Activated CD4-positive, alpha-beta T cell treated with anti-CD3 and anti-CD28 coated beads, Interleukin-2, Interleukin-6, amounts not matched to agents 100 ng/mL and 50 ng/mL, durations not matched to agents 16 hours and 8 hours (primary cell): ENCODE measurements around the gene MUC3A.
"Not testable (repeated sequence)": the region's sequence is repeated elsewhere in the genome, so short reads cannot be mapped to it uniquely, and the experiment has no call there.

ENCODE experiments used
- DNase-seq: peaks from one replicate; pipeline ENCODE4 v3.0.0-alpha.2; 2020

Gene MUC3A, protein sequence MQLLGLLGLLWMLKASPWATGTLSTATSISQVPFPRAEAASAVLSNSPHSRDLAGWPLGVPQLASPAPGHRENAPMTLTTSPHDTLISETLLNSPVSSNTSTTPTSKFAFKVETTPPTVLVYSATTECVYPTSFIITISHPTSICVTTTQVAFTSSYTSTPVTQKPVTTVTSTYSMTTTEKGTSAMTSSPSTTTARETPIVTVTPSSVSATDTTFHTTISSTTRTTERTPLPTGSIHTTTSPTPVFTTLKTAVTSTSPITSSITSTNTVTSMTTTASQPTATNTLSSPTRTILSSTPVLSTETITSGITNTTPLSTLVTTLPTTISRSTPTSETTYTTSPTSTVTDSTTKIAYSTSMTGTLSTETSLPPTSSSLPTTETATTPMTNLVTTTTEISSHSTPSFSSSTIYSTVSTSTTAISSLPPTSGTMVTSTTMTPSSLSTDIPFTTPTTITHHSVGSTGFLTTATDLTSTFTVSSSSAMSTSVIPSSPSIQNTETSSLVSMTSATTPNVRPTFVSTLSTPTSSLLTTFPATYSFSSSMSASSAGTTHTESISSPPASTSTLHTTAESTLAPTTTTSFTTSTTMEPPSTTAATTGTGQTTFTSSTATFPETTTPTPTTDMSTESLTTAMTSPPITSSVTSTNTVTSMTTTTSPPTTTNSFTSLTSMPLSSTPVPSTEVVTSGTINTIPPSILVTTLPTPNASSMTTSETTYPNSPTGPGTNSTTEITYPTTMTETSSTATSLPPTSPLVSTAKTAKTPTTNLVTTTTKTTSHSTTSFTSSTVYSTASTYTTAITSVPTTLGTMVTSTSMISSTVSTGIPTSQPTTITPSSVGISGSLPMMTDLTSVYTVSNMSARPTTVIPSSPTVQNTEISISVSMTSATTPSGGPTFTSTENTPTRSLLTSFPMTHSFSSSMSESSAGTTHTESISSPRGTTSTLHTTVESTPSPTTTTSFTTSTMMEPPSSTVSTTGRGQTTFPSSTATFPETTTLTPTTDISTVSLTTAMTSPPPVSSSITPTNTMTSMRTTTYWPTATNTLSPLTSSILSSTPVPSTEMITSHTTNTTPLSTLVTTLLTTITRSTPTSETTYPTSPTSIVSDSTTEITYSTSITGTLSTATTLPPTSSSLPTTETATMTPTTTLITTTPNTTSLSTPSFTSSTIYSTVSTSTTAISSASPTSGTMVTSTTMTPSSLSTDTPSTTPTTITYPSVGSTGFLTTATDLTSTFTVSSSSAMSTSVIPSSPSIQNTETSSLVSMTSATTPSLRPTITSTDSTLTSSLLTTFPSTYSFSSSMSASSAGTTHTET (N-terminal part only)

DNA sequence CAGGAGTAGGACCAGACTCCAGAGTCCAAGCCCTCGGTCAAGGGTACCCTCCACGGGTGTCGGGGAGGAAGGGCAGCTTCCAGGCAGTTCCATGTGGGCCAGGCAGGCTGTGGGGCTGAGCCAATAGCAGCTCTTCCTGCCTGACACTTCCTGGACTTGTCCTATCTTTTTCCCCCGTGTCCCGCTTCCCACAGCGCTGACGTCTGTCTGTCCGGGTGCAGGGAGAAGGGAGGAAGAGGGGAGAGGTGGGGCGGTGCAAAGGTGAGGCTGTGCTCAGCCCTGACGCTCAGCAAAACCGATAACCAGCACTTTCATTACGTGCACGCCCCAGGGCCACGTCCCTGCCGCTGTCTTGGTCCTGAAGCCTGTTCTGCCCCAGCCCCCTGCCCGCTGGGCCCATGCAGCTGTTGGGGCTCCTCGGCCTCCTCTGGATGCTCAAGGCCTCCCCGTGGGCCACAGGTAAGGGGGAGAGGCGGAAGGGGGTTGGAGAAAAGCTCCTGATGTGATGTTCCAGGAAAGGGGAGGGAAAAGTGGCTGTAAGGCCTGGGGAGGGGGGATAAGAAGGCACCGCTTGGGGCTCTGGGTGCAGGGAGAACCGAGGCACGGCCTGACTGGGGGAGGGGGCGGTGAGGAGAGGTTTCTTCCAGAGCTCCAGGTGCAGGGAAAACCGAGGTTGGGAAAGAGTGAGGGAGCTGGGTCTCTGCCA lies at the start of gene MUC3A:
Gene MUC3A, plus strand, starts transcription at position 308 of the 706 bp plus-strand sequence. Its CDS starts 91 bp downstream, at position 399.
- DNase-seq, result no peak

DNA sequence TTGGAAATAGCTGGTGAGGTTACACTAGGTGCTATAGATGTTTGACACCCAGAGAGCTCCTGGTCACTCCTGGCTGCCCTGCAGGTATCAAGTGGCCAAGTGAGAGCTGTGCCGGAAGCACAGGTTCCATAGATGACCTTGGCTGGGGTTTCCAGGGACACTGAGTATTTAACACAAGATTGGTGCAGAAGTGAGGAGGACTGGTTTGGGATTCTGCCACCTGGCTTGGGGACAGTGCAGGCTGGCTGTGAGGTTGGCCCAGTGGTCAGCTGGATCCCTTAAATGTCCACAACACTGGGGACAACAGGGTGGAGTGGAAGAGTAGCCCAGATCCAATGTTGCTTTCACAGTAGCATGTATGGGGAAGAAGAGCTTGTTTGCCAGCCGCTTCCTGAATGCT lies 48.4 kb upstream of the MUC3A start:
- DNase-seq, result no peak

DNA sequence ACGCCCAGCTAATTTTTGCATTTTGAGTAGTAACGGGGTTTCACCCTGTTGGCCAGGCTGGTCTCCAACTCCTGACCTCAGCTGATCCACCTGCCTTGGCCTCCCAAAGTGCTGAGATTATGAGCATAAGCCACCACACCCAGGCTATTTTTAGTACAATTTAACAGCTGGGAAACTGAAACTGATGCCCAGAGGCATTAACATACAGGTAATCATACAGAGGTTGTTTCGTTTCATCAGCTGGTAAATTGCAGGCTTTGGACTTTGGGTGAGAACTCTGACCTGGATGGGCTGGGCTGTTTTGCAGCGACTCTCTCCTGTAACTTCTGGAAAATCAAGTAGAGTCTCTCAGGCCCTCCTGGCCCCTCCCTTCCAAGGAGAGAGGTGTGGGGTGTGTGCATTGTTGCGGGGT lies 47.4 kb upstream of the MUC3A start:
- DNase-seq, result no peak

DNA sequence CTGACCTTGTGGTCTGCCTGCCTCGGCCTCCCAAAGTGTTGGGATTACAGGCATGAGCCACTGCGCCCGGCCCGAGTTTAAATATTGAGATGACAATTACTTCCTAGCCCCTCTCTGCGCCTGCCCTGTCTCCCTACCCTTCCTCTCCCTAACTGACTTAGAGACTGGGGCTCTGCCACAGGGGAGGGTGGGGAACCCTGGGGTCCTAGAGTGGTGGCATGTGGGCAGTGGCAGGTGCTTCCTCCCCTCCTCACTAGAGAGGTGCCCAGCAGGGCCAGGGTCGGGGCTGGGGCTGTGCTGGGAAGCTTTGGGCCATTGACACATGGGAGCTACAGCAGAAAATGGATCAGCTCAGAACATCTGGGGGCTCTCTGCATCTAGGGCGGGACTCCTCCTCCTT lies 46.7 kb upstream of the MUC3A start:
- no peak for DNase-seq

DNA sequence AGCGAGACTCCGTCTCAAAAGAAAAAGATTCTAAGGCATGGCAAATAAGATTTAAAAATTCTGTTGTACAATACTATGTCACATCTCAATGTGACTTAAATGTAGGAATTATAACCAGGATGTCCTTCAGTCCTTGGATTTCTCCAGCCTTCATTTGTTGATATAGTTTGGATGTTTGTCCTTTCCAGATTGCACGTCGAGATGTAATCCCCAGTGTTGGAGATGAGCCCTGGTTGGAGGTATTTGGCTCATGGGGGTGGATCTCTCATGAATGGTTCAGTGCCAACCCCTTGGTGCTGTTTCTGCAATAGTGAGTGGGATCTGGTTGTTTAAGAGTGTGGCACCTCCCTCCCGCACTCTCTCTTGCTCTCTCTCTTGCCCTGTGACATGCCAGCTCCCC lies 40.8 kb upstream of the MUC3A start:
- no peak for DNase-seq

DNA sequence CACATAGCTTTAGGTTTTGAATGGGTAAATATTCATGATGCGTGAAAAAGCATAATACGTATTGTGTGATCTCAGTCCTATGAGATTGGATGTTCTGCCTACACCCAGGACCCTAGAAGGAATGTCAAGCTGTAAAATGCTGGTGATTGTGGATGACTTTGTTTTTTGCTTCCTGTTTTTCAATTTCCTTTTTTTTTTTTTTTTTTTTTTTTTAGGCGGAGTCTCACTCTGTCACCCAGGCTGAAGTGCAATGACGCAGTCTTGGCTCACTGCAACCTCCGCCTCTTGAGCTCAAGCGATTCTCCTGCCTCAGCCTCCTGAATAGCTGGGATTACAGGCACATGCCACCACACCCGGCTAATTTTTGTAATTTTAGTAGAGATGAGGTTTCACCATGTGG lies 38.9 kb upstream of the MUC3A start:
- not testable (repeated sequence) for DNase-seq

DNA sequence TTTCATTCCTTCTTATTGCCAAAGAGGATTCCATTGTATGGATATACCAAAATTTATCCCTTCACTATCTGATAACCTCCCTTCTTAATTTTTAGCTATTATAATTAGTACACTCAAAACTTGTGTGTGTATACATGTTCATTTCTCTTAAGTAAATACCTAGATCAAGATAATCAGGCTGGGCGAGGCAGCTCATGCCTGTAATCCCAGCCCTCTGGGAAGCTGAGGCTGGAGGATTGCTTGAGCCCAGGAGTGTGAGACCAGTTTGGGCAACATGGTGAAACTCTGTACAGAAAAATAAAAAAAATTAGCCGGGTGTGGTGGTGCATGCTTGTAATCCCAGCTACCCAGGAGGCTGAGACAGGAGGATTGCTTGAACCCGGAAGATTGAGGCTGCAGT lies 37.9 kb upstream of the MUC3A start:
- no peak for DNase-seq

DNA sequence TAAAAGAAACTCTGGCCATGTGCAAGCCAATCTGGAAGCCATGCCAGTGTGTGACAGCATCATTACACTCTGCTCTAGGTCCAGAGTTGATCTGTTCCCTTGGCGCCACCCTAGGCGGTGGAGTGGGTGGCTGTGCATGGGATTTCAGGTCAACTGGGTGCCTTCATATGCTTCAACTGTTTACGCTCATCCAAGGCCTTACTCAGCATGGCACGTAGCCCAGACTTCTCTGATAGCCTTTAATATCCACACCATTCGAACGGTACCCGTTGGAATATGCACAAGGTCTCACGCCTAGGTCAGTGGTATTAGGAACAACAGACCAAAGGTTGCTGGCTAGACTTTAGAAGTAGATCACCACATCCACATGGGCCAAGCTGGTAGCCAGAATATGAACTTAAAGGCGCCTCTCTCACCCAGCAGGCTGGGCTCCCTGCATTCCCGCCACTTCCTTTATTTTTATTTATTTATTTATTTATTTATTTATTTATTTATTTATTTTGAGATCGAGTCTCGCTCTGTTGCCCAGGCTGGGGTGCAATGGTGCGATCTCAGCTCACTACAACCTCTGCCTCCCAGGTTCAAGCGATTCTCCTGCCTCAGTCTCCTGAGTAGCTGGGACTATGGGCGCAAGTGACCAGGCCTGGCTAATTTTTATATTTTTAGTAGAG lies 35.0 kb upstream of the MUC3A start:
- no peak for DNase-seq

DNA sequence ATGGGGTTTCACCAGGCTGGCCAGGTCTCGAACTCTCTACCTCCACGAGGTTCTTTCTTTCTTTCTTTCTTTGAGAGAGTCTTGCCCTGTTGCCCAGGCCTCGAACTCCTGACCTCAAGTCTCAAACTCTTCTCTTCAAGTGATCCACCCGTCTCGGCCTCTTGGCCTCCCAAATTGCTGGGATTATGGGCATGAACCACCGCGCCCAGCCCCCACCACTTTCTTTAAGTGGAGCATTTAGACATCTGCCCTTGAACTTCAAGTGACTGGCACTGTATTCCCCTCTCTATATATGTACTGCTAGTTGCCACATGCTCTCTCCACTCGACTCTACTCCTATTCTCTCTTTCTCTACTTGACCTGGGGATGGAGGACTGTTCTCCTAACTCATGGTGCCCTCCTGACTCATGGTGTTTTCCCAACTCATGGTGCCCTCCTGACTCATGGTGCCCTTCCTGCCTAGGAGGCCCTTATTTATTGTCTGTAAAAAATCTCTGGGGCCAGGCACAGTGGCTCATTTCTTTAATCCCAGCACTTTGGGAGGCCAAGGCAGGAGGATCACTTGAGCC lies 34.4 kb upstream of the MUC3A start:
- no peak for DNase-seq

DNA sequence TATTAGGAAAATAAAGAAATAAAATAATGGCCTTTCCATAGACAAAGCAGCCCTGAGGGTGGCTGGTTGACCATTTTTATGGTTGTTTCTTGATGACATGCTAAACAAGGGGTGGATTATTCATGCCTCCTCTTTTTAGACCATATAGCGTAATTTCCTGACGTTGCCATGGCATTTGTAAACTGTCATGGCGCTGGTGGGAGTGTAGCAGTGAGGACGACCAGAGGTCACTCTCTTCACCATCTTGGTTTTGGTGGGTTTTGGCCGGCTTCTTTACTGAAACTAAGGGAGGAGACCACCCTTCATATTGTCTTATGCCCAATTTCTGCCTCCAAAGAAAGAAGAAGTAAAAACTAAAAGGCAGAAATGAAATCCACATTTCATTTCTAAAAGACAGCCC lies 30.0 kb upstream of the MUC3A start:
- DNase-seq, result not testable (repeated sequence)

DNA sequence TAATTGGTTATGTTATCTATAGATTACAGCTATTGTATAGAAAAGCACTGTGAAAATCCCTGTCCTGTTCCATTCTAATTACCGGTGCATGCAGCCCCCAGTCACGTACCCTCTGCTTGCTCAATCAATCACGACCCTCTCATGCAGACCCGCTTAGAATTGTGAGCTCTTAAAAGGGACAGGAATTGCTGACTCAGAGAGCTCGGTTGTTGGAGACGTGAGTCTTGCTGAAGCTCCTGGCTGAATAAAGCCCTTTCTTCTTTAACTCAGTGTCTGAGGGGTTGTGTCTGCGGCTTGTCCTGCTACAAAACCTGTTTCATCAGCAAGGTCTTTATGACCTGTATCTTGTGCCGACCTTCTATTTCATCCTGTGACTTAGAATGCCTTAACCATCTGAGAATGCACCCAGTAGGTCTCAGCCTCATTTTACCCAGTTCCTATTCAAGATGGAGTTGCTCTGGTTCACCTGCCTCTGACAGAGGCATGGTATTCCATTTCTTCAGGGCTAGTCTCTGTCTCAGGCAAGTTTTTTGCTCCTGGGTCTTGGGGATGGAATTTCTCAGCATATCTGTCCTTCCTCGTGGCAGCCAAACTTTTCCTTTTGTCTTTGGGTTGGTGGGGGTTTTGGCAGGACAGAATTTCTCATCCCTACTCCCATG lies 29.4 kb upstream of the MUC3A start:
- DNase-seq, result not testable (repeated sequence)

DNA sequence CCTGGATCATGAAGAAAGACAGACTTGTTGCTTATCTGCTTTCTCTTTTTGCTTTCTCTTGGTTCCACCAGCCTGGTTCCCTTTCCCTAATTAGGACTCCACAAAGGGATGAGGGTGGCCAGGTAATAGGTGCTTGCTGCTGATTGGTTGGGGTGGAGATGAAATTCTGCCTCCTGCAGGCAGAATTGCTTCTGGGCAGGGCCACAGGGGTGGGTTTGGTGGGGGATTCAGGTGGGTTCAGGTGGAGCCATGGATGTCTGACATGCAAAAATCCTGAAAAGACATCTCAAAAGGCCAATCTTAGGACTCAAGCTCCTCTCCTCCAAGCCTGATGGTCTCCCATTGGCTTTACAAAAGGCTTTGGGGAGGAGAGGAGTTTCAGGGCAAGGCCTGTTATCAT lies 28.3 kb upstream of the MUC3A start:
- no peak for DNase-seq

DNA sequence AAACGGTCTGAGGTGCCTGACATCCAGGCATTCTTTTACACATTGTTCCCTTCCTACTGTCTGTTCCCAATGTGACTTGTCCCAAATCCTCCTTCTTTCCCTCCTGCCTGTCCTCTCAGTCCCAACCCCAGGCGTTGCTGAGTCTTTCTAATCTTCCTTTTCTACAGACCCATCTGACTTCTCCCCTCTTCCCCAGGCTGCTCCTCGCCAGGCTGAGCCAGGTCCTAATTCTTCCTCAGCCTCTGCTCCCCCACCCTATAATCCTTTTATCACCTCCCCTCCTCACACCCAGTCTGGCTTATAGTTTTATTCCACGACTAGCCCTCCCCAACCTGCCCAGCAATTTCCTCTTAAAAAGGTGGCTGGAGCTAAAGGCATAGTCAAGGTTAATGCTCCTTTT lies 25.7 kb upstream of the MUC3A start:
- not testable (repeated sequence) for DNase-seq

DNA sequence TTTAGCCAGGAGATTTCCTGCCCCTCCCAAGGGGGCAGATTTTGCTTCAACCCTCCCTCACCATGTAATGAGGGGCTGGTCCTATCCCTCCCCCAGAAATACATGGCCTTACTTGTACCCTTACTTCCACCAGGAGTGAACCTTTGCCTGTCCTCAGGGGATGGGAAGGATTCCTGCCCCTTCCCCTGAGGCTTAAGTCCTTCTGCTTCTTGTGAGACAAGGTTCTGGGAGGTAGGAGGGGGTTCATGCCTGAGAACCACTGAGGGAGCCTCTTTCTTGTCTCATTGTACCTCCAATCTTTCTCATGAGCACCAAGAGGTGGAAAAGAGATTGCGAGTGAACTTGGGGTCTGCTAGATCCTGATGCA lies 19.5 kb upstream of the MUC3A start:
- no peak for DNase-seq

DNA sequence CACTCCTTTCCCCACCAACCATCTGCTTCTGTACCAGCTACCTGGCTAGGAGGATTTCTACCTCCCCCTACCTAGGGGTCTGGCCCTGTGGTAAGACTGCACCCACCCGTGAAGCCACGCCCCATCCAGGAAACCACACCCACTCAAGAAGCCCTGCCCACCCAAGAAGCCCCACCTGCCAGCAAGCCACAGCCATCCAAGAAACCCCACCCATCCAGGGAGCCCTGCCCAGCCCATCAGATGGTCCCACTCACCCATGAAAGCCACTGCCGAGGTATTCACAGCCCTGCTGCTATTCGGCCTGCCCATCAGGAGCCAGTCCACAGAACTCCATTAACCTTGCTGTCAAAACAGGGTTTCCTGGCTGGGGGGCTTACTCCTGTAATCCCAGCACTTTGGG lies 15.6 kb upstream of the MUC3A start:
- DNase-seq, result no peak

DNA sequence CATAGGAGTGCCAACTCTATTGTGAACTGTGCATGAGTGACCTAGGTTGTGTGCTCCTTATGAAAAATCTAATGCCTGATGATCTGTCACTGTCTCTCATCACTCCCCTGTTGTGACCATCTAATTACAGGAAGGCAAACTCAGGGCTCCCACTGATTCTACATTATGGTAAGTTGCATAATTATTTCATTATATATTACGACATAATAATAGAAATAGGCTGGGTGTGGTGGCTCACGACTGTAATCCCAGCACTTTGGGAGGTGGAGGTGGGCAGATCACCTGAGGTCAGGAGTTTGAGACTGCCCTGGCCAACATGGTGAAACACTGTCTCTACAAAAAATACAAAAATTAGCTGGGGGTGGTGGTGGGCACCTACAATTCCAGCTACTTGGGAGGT lies 14.0 kb upstream of the MUC3A start:
- not testable (repeated sequence) for DNase-seq

DNA sequence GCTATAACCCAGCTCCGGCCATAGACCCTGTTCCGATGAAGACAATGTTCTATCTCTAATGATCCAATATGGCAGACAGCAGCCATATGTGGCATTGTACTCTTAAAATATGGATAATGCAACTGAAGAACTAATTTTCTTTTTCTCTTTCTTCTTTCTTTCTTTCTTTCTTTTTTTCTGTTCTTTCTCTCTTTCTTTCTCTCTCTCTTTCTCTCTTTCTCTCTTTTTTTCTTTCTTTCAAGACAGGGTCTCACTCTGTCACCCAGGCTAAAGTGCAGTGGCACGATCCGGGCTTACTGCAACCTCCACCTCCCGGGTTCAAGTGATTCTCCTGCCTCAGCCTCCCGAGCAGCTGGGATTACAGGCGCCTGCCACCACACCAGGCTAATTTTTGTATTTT lies 13.2 kb upstream of the MUC3A start:
- DNase-seq, result not testable (repeated sequence)

DNA sequence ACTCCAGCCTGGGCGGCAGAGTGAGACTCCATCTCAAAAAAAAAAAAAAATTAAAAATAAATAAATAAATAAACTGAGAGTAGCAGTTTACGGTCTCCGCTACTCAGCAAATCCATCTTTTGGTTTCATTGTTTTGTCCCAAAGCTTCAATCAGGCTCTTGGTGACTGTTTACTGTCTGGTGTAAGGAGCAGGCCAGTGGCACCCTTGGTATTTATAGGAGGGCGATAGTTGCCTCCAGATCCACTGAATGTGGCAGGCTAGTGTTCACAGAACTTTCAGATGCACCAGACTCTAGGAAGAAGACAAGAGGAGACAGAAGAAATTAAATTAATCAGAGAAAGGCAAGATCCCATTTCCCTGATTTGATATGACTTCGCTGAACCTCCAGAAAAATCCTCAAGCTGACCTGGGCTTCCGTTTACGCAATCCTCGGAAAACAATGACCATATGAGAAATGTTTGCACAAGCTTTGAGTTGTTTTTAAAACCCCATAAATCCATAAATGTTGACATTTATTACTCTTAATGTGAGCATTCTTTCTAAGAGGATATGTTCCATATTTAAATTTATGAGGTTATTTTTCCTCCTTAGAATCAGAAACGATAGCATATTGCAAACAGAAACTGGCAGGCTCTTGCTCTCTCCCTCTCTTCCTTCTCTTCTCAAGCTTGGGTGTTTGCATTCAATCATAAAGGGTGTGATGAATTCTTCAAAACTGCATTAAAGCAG lies 7.1 kb upstream of the MUC3A start:
- DNase-seq, result no peak

DNA sequence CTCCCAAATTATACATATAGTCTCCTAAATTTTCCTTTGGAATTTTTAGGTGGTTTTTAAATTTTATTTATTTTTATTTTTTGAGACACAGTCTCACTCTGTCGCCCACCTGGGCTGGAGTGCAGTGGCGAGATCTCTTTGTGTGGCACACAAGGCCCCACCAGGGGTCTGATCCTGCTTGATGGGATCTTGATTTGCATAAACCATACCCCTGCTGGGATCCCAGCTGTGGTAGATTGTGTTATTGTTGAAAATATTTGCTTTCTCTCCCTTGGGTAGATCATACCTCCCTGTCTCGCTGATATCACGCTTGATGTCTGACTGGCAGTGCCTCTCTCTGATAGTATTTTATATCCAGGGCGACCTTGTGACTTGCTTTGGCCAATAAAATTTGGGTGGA lies 5.6 kb upstream of the MUC3A start:
- DNase-seq, result no peak

DNA sequence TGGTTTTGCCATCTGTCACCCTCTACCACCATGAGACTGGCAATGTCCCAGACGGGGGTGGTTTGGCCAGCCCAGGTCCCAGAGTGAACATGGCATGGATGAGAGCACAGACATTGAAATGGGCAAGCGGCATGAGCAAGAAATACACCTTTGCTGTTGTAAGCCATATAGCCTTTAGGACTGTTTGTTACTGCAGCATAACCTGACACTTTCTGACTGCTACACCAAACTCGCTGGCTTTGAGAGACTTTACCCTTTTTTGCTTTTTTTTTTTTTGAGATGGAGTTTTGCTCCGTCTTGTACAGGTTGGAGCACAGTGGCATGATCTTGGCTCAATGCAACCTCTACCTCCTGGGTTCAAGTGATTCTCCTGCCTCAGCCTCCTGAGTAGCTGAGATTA lies 5.2 kb upstream of the MUC3A start:
- no peak for DNase-seq
